ENCODE data around the gene PCDHGA1. TPM values are rescaled to one million over a fixed set of nuclear protein-coding genes. Genes with fewer than 3 reads are reported as not detected.
"Not testable (repeated sequence)": the region's sequence is repeated elsewhere in the genome, so short reads cannot be mapped to it uniquely, and the experiment has no call there.

Gene PCDHGA1
- polyA plus RNA-seq, 1 donor (not counting 4 experiments of a cell fraction or from before 2014, with no cell fraction given) = 0.09 TPM

GRCh38 chr5:141313711-141314110 is 16.6 kb upstream of the PCDHGA1 start:
- Histone ChIP-seq H3K9ac (ENCODE audit: control insufficient read depth, extremely low read depth, insufficient read depth, low read length) (no peak overlapping the region), H3K4me1 (ENCODE audit: control insufficient read depth, extremely low read depth, insufficient read depth, low read length) (no peaks in the 10 kb centered on the region), H3K4me3 (ENCODE audit: control insufficient read depth in 2 of 3, extremely low read depth in 1 of 3, insufficient read depth in 2 of 3, low read depth in 1 of 3, low read length in 3 of 3) (no peak overlapping the region), H3K36me3 (ENCODE audit: control insufficient read depth in 2 of 2, extremely low read depth in 1 of 2, insufficient read depth in 2 of 2, low read length in 2 of 2) (peaks cover 0 to under 1% of the 10 kb centered on the region in 2 experiments), H4K20me1 (ENCODE audit: control insufficient read depth, extremely low read depth, insufficient read depth, low read length) (no peaks in the 10 kb centered on the region), H3K9me3 (ENCODE audit: control insufficient read depth, low read depth, low read length) (peaks cover 10% of the 10 kb centered on the region), H3K27me3 (ENCODE audit: control insufficient read depth, extremely low read depth, insufficient read depth, low read length) (no peaks in the 10 kb centered on the region), H3K27ac (ENCODE audit: control insufficient read depth, insufficient read depth, low read length) (no peak overlapping the region), H2AFZ (ENCODE audit: control insufficient read depth, low read length) (no peak overlapping the region), H3K79me2 (ENCODE audit: control insufficient read depth, insufficient read depth, low read length) (peaks cover 3% of the 10 kb centered on the region), H3K4me2 (ENCODE audit: control insufficient read depth, extremely low read depth, insufficient read depth, low read depth, low read length) (no peak overlapping the region), H3K9me1 (ENCODE audit: control insufficient read depth, extremely low read depth, insufficient read depth, low read length) (no peaks in the 10 kb centered on the region)
- TF ChIP-seq EZH2 (IDR thresholded peaks at IDR 0.05; ENCODE audit: low read length) (no peak), CTCF (optimal IDR thresholded peaks at IDR 0.05 in 1 of 3, IDR thresholded peaks at IDR 0.05 in 1 of 3, conservative IDR thresholded peaks at IDR 0.05 in 1 of 3; ENCODE audit: extremely low read depth in 1 of 3, insufficient read depth in 2 of 3, low read length in 3 of 3) (no peak)
- FAIRE-seq (no peak), DNase-seq (ENCODE audit: low read depth, low spot score) (no peak)
- dilution Hi-C loops (cut with MboI; ENCODE audit: extremely low pct_ligation_motif_present, low sequenced_read_pairs) = no loop called here

GRCh38 chr5:141316963-141317362 is 13.4 kb upstream of the PCDHGA1 start:
- H3K9me3 ChIP-seq (ENCODE audit: control insufficient read depth, low read depth, low read length) = peaks cover 22% of the 10 kb centered on the region
- DNase-seq (ENCODE audit: low read depth, low spot score); dilution Hi-C loops (cut with MboI; ENCODE audit: extremely low pct_ligation_motif_present, low sequenced_read_pairs); H3K4me1 ChIP-seq (ENCODE audit: control insufficient read depth, extremely low read depth, insufficient read depth, low read length); H4K20me1 ChIP-seq (ENCODE audit: control insufficient read depth, extremely low read depth, insufficient read depth, low read length); H3K27me3 ChIP-seq (ENCODE audit: control insufficient read depth, extremely low read depth, insufficient read depth, low read length); H3K27ac ChIP-seq (ENCODE audit: control insufficient read depth, insufficient read depth, low read length); H3K4me2 ChIP-seq (ENCODE audit: control insufficient read depth, extremely low read depth, insufficient read depth, low read depth, low read length); H2AFZ ChIP-seq (ENCODE audit: control insufficient read depth, low read length); H3K9ac ChIP-seq (ENCODE audit: control insufficient read depth, extremely low read depth, insufficient read depth, low read length); H3K9me1 ChIP-seq (ENCODE audit: control insufficient read depth, extremely low read depth, insufficient read depth, low read length); H3K4me3 ChIP-seq (ENCODE audit: control insufficient read depth in 2 of 3, extremely low read depth in 1 of 3, insufficient read depth in 2 of 3, low read depth in 1 of 3, low read length in 3 of 3); FAIRE-seq: not testable (repeated sequence)
- peaks cover 1 to 12% of the 10 kb centered on the region in 2 experiments for H3K36me3 ChIP-seq (ENCODE audit: control insufficient read depth in 2 of 2, extremely low read depth in 1 of 2, insufficient read depth in 2 of 2, low read length in 2 of 2)
- peaks cover 15% of the 10 kb centered on the region for H3K79me2 ChIP-seq (ENCODE audit: control insufficient read depth, insufficient read depth, low read length)

DNA sequence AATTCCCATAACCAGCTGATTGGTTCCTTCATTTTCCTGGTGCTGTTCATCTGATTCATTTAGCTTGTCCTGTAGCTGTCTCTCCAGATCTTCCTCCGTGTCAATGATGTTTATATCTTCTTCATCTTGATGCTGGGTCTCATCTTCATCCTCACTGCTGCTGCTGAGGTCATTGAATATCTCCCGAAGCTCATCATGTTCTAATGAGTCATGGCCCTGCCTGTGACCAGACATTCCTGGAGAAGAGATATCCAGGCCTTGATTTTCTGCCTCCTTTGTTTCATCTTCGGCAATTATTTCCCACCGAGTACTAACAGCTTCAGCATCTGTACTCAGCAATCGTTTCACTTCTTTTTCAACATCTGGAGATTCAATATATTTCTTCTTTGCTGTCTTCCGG is 11.1 kb upstream of the PCDHGA1 start:
- Histone ChIP-seq H3K9ac (ENCODE audit: control insufficient read depth, extremely low read depth, insufficient read depth, low read length) (no peak overlapping the region), H3K27me3 (ENCODE audit: control insufficient read depth, extremely low read depth, insufficient read depth, low read length) (no peaks in the 10 kb centered on the region), H3K27ac (ENCODE audit: control insufficient read depth, insufficient read depth, low read length) (no peak overlapping the region), H4K20me1 (ENCODE audit: control insufficient read depth, extremely low read depth, insufficient read depth, low read length) (no peaks in the 10 kb centered on the region), H3K4me3 (ENCODE audit: control insufficient read depth in 2 of 3, extremely low read depth in 1 of 3, insufficient read depth in 2 of 3, low read depth in 1 of 3, low read length in 3 of 3) (peak overlapping the region in 2 of 3 experiments; percentile 97 to 98), H3K4me1 (ENCODE audit: control insufficient read depth, extremely low read depth, insufficient read depth, low read length) (peaks cover 8% of the 10 kb centered on the region), H3K36me3 (ENCODE audit: control insufficient read depth in 2 of 2, extremely low read depth in 1 of 2, insufficient read depth in 2 of 2, low read length in 2 of 2) (peaks cover 1 to 12% of the 10 kb centered on the region in 2 experiments), H3K9me1 (ENCODE audit: control insufficient read depth, extremely low read depth, insufficient read depth, low read length) (no peaks in the 10 kb centered on the region), H3K4me2 (ENCODE audit: control insufficient read depth, extremely low read depth, insufficient read depth, low read depth, low read length) (peak overlapping the region; percentile 87), H2AFZ (ENCODE audit: control insufficient read depth, low read length) (no peak overlapping the region), H3K79me2 (ENCODE audit: control insufficient read depth, insufficient read depth, low read length) (peaks cover 15% of the 10 kb centered on the region), H3K9me3 (ENCODE audit: control insufficient read depth, low read depth, low read length) (peaks cover 22% of the 10 kb centered on the region)
- FAIRE-seq (no peak), DNase-seq (ENCODE audit: low read depth, low spot score) (no peak)
- dilution Hi-C loops (cut with MboI; ENCODE audit: extremely low pct_ligation_motif_present, low sequenced_read_pairs) = no loop called here
- TF ChIP-seq EZH2 (IDR thresholded peaks at IDR 0.05; ENCODE audit: low read length) (no peak), CTCF (optimal IDR thresholded peaks at IDR 0.05 in 1 of 3, IDR thresholded peaks at IDR 0.05 in 1 of 3, conservative IDR thresholded peaks at IDR 0.05 in 1 of 3; ENCODE audit: extremely low read depth in 1 of 3, insufficient read depth in 2 of 3, low read length in 3 of 3) (no peak)

All from keratinocyte (primary cell).